Measurements from ENCODE around the gene TP63.

The TP63 gene

GRCh38 chr3:189890496-189890895 is 259.3 kb downstream of the TP63 start:
- Histone ChIP-seq H3K27ac (ENCODE audit: low read depth, low read length, poor library complexity, severe bottlenecking) (no peak overlapping the region), H3K36me3 (ENCODE audit: insufficient read depth, low read length) (peaks cover 5% of the 10 kb centered on the region; the same call in 1 of the 2 replicates), H3K4me2 (ENCODE audit: low read length) (no peak overlapping the region), H3K4me3 (ENCODE audit: low read depth, low read length, poor library complexity, severe bottlenecking) (no peak overlapping the region), H3K4me1 (ENCODE audit: insufficient read depth, low read length, severe bottlenecking) (no peaks in the 10 kb centered on the region), H3K9ac (ENCODE audit: low read length) (no peak overlapping the region), H3F3A (ENCODE audit: insufficient read depth, low read length) (no peaks in the 10 kb centered on the region), H2AFZ (ENCODE audit: low read length) (no peak overlapping the region), H4K20me1 (ENCODE audit: insufficient read depth, low read length) (no peaks in the 10 kb centered on the region), H3K27me3 (ENCODE audit: insufficient read depth, low read length) (no peaks in the 10 kb centered on the region), H3K79me2 (ENCODE audit: insufficient read depth, low read length) (no peaks in the 10 kb centered on the region), H3K9me2 (ENCODE audit: low read depth, low read length) (no peaks in the 10 kb centered on the region), H3K9me3 (ENCODE audit: low read length) (no peaks in the 10 kb centered on the region)
- TF ChIP-seq, protein P1, sequence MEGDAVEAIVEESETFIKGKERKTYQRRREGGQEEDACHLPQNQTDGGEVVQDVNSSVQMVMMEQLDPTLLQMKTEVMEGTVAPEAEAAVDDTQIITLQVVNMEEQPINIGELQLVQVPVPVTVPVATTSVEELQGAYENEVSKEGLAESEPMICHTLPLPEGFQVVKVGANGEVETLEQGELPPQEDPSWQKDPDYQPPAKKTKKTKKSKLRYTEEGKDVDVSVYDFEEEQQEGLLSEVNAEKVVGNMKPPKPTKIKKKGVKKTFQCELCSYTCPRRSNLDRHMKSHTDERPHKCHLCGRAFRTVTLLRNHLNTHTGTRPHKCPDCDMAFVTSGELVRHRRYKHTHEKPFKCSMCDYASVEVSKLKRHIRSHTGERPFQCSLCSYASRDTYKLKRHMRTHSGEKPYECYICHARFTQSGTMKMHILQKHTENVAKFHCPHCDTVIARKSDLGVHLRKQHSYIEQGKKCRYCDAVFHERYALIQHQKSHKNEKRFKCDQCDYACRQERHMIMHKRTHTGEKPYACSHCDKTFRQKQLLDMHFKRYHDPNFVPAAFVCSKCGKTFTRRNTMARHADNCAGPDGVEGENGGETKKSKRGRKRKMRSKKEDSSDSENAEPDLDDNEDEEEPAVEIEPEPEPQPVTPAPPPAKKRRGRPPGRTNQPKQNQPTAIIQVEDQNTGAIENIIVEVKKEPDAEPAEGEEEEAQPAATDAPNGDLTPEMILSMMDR (IDR thresholded peaks at IDR 0.05; ENCODE audit: low read length): no peak
- no peak for TF ChIP-seq EZH2 (IDR thresholded peaks at IDR 0.05; ENCODE audit: borderline replicate concordance, low read length)

DNA sequence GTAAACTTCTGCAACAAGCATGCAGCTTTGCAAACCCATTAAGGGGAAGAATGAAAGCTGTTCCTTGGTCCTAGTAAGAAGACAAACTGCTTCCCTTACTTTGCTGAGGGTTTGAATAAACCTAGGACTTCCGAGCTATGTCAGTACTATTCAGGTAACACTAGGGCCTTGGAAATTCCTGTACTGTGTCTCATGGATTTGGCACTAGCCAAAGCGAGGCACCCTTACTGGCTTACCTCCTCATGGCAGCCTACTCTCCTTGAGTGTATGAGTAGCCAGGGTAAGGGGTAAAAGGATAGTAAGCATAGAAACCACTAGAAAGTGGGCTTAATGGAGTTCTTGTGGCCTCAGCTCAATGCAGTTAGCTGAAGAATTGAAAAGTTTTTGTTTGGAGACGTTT is 265.3 kb downstream of the TP63 start:
- no peaks in the 10 kb centered on the region for H3K9me3 ChIP-seq (ENCODE audit: low read length)
- no peaks in the 10 kb centered on the region for H4K20me1 ChIP-seq (ENCODE audit: insufficient read depth, low read length)
- H3K4me1 ChIP-seq (ENCODE audit: insufficient read depth, low read length, severe bottlenecking): no peaks in the 10 kb centered on the region
- H3F3A ChIP-seq (ENCODE audit: insufficient read depth, low read length): no peaks in the 10 kb centered on the region
- TF ChIP-seq EZH2 (IDR thresholded peaks at IDR 0.05; ENCODE audit: borderline replicate concordance, low read length): no peak
- TF ChIP-seq, protein P1 (IDR thresholded peaks at IDR 0.05; ENCODE audit: low read length): no peak
- H2AFZ ChIP-seq (ENCODE audit: low read length): no peak overlapping the region
- H3K9ac ChIP-seq (ENCODE audit: low read length): no peak overlapping the region
- H3K4me3 ChIP-seq (ENCODE audit: low read depth, low read length, poor library complexity, severe bottlenecking): no peak overlapping the region
- no peaks in the 10 kb centered on the region; the same call in 1 of the 2 replicates for H3K36me3 ChIP-seq (ENCODE audit: insufficient read depth, low read length)
- H3K27ac ChIP-seq (ENCODE audit: low read depth, low read length, poor library complexity, severe bottlenecking): no peak overlapping the region
- H3K27me3 ChIP-seq (ENCODE audit: insufficient read depth, low read length): no peaks in the 10 kb centered on the region
- H3K9me2 ChIP-seq (ENCODE audit: low read depth, low read length): no peaks in the 10 kb centered on the region
- H3K4me2 ChIP-seq (ENCODE audit: low read length): no peak overlapping the region
- no peaks in the 10 kb centered on the region for H3K79me2 ChIP-seq (ENCODE audit: insufficient read depth, low read length)

DNA sequence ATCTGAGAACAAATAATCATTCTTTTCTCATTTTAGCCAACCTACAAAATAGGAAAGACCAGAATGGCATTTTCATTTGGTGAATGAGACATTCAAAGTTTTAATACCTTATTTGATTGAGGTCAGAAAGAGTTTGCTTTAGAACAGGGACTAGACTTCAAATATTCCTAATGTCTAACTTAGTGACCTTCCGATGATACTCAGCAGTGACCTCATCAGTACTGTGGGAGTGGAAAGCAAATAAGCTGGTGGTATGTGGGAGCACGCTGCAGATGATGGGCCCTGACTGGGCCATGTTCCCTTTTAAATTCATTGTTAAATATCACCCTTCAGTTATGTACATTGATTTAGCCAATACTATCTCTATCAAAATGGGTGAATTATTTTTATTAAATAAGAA is 266.2 kb downstream of the TP63 start:
- no peaks in the 10 kb centered on the region for H3K27me3 ChIP-seq (ENCODE audit: insufficient read depth, low read length)
- H4K20me1 ChIP-seq (ENCODE audit: insufficient read depth, low read length): no peaks in the 10 kb centered on the region
- no peak overlapping the region for H3K9ac ChIP-seq (ENCODE audit: low read length)
- no peaks in the 10 kb centered on the region for H3K9me3 ChIP-seq (ENCODE audit: low read length)
- no peaks in the 10 kb centered on the region for H3K36me3 ChIP-seq (ENCODE audit: insufficient read depth, low read length)
- no peak overlapping the region for H3K27ac ChIP-seq (ENCODE audit: low read depth, low read length, poor library complexity, severe bottlenecking)
- no peaks in the 10 kb centered on the region for H3K4me1 ChIP-seq (ENCODE audit: insufficient read depth, low read length, severe bottlenecking)
- TF ChIP-seq, protein P1 (IDR thresholded peaks at IDR 0.05; ENCODE audit: low read length): no peak
- no peak for TF ChIP-seq EZH2 (IDR thresholded peaks at IDR 0.05; ENCODE audit: borderline replicate concordance, low read length)
- H2AFZ ChIP-seq (ENCODE audit: low read length): no peak overlapping the region
- H3K4me3 ChIP-seq (ENCODE audit: low read depth, low read length, poor library complexity, severe bottlenecking): no peak overlapping the region
- no peaks in the 10 kb centered on the region for H3K79me2 ChIP-seq (ENCODE audit: insufficient read depth, low read length)
- H3F3A ChIP-seq (ENCODE audit: insufficient read depth, low read length): no peaks in the 10 kb centered on the region
- no peaks in the 10 kb centered on the region for H3K9me2 ChIP-seq (ENCODE audit: low read depth, low read length)
- H3K4me2 ChIP-seq (ENCODE audit: low read length): no peak overlapping the region
